Duodenal mucosa (tissue), 2 donors: ENCODE data around the gene BEND3.

ENCODE experiments used
- H3K27ac ChIP-seq: one replicate; pipeline ENCODE4 v1.7.0; 2013; ENCODE audit warnings: low read depth, low read length
- H3K27me3 ChIP-seq, 2 donors: one replicate each; pipeline ENCODE4 v1.7.0; 2013; ENCODE audit warnings: low read length in 2 of 2, control low read depth in 1 of 2; ENCODE audit not compliant: insufficient read depth in 2 of 2, control insufficient read depth in 1 of 2
- H3K36me3 ChIP-seq, 2 donors: one replicate each; pipeline ENCODE4 v1.7.0; 2013; ENCODE audit warnings: low read length in 2 of 2, control low read depth in 1 of 2; ENCODE audit not compliant: insufficient read depth in 2 of 2, control insufficient read depth in 1 of 2
- H3K4me1 ChIP-seq, 2 donors: one replicate each; pipeline ENCODE4 v1.7.0; 2013; ENCODE audit warnings: low read length in 2 of 2, control low read depth in 1 of 2; ENCODE audit not compliant: insufficient read depth in 2 of 2, control insufficient read depth in 1 of 2
- H3K4me3 ChIP-seq, 2 donors: one replicate each; pipeline ENCODE4 v1.7.0; 2013; ENCODE audit warnings: low read length in 2 of 2, low read depth in 1 of 2
- H3K9ac ChIP-seq, 2 donors: one replicate each; pipeline ENCODE4 v1.7.0; 2013; ENCODE audit warnings: low read length in 2 of 2, low read depth in 1 of 2
- H3K9me3 ChIP-seq, 2 donors: one replicate each; pipeline ENCODE4 v1.7.0; 2013; ENCODE audit warnings: low read length in 2 of 2, control low read depth in 1 of 2; ENCODE audit not compliant: control insufficient read depth in 1 of 2

BEND3 gene

GRCh38 chr6:107108201-107108890, 7.0 kb downstream of the BEND3 start:
- Histone ChIP-seq H3K27ac (no peak overlapping the region), H3K9me3 (no peaks in the 10 kb centered on the region), H3K36me3 (no peaks in the 10 kb centered on the region), H3K4me3 (no peak overlapping the region), H3K27me3 (no peaks in the 10 kb centered on the region), H3K4me1 (peaks cover under 1 to 6% of the 10 kb centered on the region in 2 donors), H3K9ac (no peak overlapping the region)

GRCh38 chr6:107107791-107108190, 7.5 kb downstream of the BEND3 start:
- H3K27ac ChIP-seq: no peak overlapping the region
- H3K9me3 ChIP-seq: no peaks in the 10 kb centered on the region
- peaks cover 0 to 5% of the 10 kb centered on the region in 2 donors for H3K4me1 ChIP-seq
- H3K9ac ChIP-seq: no peak overlapping the region
- no peak overlapping the region for H3K4me3 ChIP-seq
- H3K27me3 ChIP-seq: no peaks in the 10 kb centered on the region
- H3K36me3 ChIP-seq: no peaks in the 10 kb centered on the region

- H3K9me3 ChIP-seq: no peaks in the 10 kb centered on the region
- no peaks in the 10 kb centered on the region for H3K27me3 ChIP-seq
- no peak overlapping the region for H3K27ac ChIP-seq
- peaks cover 0 to 5% of the 10 kb centered on the region in 2 donors for H3K4me1 ChIP-seq
- H3K4me3 ChIP-seq: no peak overlapping the region
- no peak overlapping the region for H3K9ac ChIP-seq
- H3K36me3 ChIP-seq: no peaks in the 10 kb centered on the region
Observed at GRCh38 chr6:107106165-107106564, 9.2 kb downstream of the BEND3 start.

- H3K4me3 ChIP-seq: no peak overlapping the region
- no peaks in the 10 kb centered on the region for H3K36me3 ChIP-seq
- no peaks in the 10 kb centered on the region for H3K9me3 ChIP-seq
- no peaks in the 10 kb centered on the region for H3K27me3 ChIP-seq
- no peak overlapping the region for H3K9ac ChIP-seq
- peaks cover 0 to 5% of the 10 kb centered on the region in 2 donors for H3K4me1 ChIP-seq
- no peak overlapping the region for H3K27ac ChIP-seq
Observed at GRCh38 chr6:107105511-107106116, 9.7 kb downstream of the BEND3 start.

- Histone ChIP-seq H3K4me1 (peaks cover 0 to 5% of the 10 kb centered on the region in 2 donors), H3K9ac (no peak overlapping the region), H3K36me3 (peaks cover 0 to 3% of the 10 kb centered on the region in 2 donors), H3K27ac (no peak overlapping the region), H3K27me3 (no peaks in the 10 kb centered on the region), H3K9me3 (no peaks in the 10 kb centered on the region), H3K4me3 (no peak overlapping the region)
Observed at GRCh38 chr6:107103082-107103481, 12.2 kb downstream of the BEND3 start.

GRCh38 chr6:107102414-107102805, 12.9 kb downstream of the BEND3 start:
- Histone ChIP-seq H3K36me3 (peaks cover 0 to 3% of the 10 kb centered on the region in 2 donors), H3K4me1 (peaks cover 0 to 5% of the 10 kb centered on the region in 2 donors), H3K27ac (no peak overlapping the region), H3K9me3 (no peaks in the 10 kb centered on the region), H3K4me3 (no peak overlapping the region), H3K9ac (no peak overlapping the region), H3K27me3 (no peaks in the 10 kb centered on the region)

GRCh38 chr6:107101686-107102413, 13.5 kb downstream of the BEND3 start:
- Histone ChIP-seq H3K9me3 (no peaks in the 10 kb centered on the region), H3K4me1 (peaks cover 0 to 5% of the 10 kb centered on the region in 2 donors), H3K4me3 (no peak overlapping the region), H3K9ac (no peak overlapping the region), H3K36me3 (peaks cover 0 to 3% of the 10 kb centered on the region in 2 donors), H3K27me3 (no peaks in the 10 kb centered on the region), H3K27ac (no peak overlapping the region)

GRCh38 chr6:107101211-107101610, 14.1 kb downstream of the BEND3 start:
- Histone ChIP-seq H3K9me3 (no peaks in the 10 kb centered on the region), H3K4me3 (no peak overlapping the region), H3K27ac (no peak overlapping the region), H3K36me3 (peaks cover 0 to 3% of the 10 kb centered on the region in 2 donors), H3K4me1 (peaks cover 0 to 5% of the 10 kb centered on the region in 2 donors), H3K9ac (no peak overlapping the region), H3K27me3 (no peaks in the 10 kb centered on the region)

- no peak overlapping the region for H3K4me3 ChIP-seq
- peaks cover 0 to 3% of the 10 kb centered on the region in 2 donors for H3K36me3 ChIP-seq
- no peak overlapping the region for H3K27ac ChIP-seq
- H3K27me3 ChIP-seq: no peaks in the 10 kb centered on the region
- no peak overlapping the region for H3K9ac ChIP-seq
- no peaks in the 10 kb centered on the region for H3K4me1 ChIP-seq
- no peaks in the 10 kb centered on the region for H3K9me3 ChIP-seq
Observed at GRCh38 chr6:107098436-107099307, 16.6 kb downstream of the BEND3 start.
